HG03442 (cell line): ENCODE data around the gene HBS1L.
A peak's percentile ranks its signal among the peaks of the same experiment; 100 is the strongest.

Experiments
- ATAC-seq: cut with Tn5 transposase; IDR thresholded peaks from one replicate; pipeline ENCODE4 v1.9.1; 2021; ENCODE audit warnings: mild to moderate bottlenecking, moderate library complexity; ENCODE audit not compliant: unreplicated experiment

The HBS1L gene

DNA sequence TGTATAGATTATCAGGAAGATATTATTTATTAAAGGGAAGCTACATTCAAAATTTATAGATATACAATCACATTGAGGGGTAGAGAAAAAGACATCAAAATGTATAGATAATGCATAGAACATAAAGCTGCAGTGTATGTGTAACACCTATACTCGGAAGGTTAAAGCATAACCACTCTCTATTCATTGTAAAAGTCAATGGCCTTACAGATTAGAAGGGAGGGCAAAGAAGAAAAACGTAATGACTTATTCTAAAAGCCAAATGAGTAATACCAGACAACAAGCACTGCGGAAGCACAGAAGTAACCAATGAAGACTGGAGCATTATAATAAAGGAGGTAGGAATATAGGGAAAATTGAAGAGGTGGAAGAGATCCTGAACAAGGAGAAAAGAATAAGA is 11.3 kb downstream of the HBS1L start:
- ATAC-seq: no peak

DNA sequence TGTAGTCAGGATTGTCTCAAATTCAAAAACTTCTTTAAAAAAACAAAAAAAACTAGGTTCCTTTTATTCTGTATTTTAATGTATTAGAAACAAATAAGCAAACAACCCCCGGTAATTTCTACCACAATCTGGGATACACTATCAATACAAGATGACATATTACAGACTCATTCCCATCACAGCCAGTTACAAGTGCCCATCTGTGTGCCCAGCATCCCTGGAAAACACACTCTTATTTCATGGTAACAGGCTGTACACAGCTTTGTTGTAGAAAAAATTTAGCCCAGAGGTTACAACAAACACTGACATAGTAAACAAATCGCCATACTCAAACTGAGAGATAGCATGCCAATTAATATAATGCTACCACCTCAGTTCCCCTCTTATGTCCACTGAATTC is 16.3 kb downstream of the HBS1L start:
- no peak for ATAC-seq

DNA sequence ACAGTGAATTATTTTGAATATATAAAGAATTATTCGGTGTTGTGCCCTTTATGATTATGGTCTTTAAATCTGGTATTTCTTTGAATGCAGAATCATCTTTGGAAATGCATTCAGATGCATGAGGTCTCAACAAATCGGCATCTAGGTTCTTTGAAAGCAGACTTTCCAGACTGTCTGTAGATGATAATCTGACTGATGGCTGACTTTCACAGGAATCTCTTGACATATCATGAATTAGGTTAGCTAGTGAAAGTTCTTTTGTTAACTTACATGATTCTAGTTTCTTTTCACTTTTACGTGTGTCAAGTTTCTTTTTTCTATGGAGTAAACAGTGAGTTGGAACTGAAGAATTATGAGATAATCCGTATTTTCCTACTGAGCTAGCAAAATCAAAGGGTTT is 17.1 kb downstream of the HBS1L start:
- no peak for ATAC-seq

DNA sequence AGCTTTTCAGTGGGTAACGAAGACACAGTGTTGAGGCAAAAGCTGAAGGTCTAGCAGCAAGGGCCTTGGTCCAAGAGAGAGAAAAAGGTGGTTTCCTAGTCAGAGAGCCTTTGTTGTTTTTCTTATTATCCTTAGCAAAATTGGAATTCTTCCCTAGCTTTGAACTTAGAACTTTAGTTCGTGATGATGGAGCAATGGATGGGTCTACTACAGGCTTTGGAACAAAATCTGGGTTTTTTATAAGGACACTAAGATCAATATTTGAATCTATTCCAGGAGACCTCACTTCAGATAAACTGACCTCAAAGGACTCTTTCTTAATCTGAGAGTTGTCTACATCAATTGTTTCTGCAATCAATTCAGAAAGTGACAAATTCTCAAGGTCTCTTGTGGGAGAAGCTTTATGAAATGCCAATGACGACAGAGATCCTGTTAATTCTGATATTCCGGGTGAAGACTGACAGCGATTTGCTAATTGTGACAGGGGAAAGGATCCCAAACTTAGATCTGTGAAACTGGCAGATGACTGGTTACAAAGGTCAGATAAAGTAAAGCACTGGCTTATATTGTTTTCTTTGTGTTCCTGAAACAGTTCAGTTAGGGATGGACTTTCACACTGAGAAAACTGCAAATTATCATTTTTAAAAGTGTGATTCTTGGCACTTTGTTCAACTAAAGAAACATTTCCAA is 17.7 kb downstream of the HBS1L start:
- ATAC-seq: no peak

DNA sequence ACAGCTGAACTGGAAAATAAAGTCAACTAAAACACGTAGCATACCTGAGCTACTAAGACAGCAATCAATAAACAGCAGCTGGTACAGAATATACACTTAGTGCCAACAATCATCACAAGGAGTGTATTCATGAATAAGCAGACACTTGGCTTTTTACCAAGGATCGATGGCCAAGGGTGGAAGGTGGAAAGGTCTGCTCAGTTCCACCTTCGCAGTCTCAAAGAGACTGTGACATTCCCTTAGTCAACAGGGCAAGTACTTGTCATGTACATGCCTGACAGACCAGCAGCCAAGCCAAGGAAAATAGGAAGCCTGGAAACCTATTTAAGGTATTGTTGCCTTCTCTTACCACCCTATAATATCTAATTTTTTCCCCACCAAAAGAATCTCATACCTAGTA is 21.4 kb downstream of the HBS1L start:
- no peak for ATAC-seq

DNA sequence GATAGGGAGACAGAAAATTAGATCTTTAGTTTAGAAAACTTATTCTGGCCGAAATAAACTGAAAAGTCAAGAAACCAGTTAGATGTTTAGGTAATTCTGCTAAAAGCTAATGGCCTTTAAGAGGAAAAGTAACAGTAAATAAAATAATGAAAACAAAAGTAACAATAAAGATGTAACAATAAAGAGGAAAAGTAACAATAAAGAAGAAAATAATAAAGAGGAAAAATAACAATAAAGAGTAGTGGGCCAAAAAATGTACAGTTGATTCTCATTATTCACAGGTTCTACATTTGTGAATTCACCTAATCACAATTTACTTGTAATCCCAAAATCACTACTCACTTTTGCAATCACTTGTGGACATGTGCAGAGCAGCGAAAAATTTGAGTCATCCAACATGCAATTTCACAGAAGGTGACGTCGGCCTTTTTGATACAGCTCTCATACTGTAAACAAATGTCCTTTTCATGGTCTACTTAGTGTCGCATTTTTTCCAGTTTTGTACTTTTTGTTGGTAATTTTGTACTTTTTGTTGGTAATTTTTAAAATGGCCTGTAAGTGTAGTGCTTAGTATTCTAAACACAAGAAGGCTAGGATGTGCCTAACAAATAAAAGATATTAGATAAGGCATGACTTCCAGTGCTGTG is 24.0 kb downstream of the HBS1L start:
- ATAC-seq: no peak

DNA sequence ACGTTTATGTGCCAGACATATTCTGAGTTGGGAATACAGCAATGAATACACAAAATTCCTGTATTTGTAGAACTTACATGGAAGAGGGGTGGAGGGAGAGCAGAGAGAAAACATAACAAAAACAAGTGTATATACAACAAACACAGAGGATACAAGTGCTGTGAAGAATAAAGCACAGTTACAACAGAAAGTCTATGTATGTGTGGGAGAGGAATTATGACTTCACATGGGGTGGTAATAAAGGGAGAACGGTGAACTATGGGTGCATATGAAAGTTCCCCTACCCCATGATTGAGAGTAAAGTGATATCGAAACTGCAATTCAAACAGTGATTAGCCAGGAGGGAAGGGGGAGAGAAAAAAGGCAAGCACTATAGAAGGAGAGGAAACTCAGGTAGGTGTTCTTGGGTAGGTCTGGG is 24.6 kb downstream of the HBS1L start:
- ATAC-seq: peak; percentile 98

DNA sequence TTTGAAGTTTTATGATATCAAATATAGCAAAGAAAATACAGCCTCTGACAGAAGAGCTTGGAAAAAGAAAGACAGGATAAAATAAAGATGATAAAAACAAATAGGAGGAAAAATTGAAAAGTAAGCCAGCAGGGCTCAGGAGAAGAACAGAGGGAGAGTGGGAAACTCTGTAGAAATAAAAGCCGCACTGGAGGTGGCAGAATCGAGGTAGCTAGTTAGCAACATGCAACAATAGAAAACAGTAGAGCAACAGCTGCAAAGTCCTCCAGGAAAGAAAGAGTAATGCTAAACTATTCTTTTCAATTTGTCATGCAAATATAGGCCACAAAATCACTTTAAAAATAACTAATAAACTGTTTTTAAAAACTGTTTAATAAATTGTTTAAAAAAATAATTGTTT is 28.8 kb downstream of the HBS1L start:
- ATAC-seq: no peak

DNA sequence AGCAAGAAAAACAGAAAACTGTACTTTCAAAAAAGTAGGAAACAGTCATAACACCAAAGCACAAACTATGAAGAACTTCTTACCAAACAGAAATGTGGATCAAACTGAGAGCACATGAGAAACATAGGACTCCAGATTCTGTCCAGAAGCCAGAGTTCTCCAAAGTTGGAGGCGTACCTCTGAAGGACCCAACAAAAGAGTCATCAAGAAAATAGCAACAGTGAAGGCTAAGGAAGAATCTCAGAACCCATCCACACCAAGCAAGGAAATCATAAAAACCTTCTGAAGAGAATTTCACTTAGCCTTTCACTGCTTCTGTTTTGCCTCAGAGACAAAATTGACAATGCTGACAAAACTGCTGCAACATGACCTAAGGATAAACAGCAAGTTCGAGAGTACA is 29.4 kb downstream of the HBS1L start:
- no peak for ATAC-seq

DNA sequence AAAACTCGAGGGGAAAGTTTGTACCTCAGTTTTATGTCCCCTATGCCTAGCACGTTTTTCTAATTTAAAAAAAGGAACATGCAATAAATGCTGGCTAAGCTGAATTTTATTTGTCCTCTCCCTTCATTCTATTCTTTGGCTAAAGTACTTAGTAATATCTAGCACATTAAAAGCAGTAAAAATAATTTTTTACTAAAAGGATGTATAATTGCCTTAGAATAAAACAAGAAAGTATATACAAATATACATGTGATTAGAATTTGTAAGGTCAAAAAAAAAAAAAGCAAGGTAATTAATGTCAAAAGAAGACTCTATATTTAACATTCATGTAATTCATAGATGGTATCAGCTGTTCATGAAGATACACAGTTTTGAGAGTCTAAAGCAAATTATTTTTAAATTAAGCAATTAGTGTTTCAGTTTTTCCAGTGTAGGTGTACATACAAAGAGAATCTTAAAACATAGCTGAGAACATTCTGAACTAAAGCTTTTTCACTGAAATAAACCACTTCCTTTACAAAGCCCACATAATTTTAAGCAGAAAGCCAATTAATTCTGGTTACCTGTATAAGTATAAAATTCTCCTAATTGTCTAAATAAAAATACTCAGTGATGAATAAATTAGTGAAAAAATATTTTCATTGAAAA is 32.4 kb downstream of the HBS1L start:
- ATAC-seq: no peak

DNA sequence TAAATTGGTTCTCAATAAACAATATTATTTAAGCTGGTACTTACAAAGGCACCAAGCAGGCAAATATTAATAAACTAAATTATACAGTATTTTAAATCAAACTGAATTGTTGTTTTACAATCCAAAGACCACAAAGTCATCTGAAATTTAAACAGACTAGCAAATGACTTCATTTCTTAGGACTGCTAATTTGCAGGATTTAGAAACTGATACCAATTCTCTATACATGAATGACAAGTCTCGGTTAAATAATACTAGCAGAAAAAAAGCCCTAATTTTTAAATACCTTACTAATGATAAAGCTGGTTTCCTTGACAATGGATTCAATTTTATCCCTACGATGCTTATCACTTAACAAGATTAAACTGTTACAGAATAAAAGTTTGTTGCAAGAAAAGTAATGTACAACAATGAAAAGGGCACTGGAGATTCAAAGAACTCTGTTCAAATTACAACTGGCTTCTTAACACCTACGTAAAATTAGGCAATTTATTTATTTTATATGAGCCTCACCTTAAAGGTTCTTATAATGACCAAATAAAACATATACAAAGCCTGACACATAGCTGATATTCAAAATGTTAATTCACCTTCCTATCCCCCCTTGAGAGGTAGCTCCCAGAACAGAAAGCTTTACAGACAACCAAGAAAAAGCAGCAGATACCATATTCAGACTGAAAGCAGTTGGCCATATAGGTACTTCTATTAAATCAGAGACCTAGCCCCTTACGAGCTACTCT is 33.1 kb downstream of the HBS1L start:
- ATAC-seq: peak; percentile 72

DNA sequence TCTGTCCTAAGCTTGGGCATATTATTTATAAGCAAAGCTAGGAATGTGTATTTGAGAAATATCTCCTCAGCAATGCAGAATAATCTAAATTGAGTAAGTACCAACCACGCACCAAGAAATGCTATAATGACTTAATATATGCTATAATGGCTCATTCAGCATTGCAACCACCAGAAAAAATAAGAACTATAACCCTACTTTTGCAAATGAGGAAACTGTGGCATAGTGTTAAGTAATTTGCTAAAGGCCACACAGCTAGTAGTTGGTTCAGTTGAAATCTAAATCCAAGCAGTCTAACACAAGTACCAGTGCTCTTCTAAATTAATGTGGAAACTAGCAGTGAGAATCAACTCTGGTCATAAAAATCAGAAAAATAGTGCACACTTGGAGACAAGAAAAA is 35.7 kb downstream of the HBS1L start:
- ATAC-seq: no peak

DNA sequence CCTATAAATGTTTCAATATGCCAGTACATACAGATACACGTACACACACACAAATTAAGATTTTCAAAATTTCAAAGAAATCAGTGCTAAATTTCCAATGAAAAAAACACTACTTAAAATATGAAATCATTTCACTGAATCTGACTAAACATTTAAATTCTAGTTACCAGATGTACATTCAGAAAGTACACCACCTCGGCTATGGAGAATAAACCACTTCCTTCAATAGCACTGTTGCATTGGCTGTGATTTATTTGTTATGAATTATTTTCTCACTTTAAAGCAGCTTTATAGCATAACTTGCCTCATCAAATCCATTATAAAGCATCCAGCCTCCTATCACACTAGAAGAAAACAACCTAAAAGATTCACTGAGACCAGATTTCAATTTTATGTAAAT is 36.6 kb downstream of the HBS1L start:
- no peak for ATAC-seq

DNA sequence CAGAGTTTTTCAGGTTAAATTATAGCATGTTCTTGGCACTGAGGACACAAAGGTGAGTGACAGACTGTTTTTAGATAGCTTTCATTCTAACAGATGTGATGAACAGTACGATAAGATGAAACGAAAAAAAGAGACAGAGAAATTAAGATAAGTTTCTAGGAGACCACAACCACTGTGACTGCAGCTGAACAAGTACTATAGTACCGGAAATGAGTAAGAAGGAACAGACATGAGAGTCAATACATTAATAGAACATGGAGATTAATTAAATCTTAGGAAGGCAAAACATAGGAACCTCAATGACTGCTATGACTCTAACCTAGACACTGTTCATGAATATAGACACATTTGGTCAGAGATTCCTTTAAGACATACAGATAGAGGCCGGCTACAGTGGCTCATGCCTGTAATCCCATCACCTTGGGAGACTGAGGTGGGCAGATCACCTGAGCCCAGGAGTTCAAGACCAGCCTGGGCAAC is 40.2 kb downstream of the HBS1L start:
- ATAC-seq: peak; percentile 96

DNA sequence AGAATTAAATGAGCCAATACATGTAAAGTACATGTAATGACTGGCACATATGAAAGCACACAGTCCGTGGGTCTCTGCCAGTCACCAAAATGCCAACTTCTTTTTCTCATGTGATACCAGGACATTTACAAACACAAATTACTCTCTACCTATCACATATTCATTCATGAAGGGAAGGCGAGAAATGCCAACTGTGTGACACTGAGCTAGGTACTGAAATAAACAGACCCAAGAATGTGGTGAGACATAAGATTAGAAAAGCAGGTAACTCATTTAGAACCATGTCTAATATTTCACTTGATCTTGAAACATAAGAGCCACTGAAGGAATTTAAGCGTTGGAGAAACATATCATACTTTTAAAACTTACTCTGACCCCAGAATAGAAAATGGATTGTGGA is 41.4 kb downstream of the HBS1L start:
- ATAC-seq: no peak

DNA sequence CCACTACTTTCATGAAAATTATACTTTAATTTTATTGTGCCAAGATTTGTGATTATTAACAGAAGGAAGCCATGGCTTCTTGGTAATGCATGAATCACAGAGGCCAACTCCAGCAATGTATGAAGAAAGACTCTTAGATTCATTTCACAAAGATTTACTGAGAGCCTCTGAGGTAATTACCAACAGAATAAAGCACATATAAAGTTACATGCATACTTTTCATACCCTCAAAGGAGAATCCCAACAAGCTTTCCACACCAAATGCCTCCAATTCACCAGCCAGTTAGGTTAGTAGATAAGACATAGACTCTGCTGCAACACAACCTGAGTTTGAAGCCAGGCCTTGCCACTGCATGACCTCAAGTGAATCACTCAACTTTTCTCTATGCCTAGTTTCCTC is 41.9 kb downstream of the HBS1L start:
- no peak for ATAC-seq

DNA sequence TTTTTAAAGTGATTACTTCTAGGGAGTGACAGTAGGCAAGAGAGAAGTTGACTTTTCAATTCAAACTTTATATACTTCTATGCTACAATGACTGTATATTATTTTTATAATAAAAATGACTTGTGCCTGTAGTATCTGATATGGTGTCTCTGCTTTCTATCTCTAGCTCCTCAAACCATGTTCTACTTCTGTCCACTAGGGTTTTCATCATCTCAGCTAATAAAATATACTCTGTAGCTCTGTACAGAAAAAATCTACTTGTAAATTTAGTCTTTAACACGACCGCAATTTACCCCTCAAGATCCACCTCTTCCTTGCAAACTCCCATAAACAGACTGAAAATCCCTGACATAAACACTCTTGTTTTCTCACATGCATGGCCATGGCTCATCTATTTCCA is 42.3 kb downstream of the HBS1L start:
- ATAC-seq: no peak

DNA sequence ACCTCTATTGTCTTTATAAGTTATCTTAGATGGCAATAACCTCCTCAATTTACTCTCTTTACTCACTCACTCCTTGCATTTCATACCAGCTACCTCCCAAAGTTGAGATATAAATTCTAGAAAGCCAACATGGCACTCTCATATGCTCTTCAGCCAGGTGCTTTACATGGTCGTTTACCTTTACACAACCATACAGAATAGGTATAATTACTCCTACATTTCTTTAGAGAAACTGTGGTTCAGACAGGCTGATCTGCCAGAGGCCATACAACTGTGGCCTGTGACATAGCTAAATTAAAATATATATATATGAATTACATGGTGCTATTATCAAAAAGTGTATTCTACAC is 45.7 kb downstream of the HBS1L start:
- no peak for ATAC-seq

DNA sequence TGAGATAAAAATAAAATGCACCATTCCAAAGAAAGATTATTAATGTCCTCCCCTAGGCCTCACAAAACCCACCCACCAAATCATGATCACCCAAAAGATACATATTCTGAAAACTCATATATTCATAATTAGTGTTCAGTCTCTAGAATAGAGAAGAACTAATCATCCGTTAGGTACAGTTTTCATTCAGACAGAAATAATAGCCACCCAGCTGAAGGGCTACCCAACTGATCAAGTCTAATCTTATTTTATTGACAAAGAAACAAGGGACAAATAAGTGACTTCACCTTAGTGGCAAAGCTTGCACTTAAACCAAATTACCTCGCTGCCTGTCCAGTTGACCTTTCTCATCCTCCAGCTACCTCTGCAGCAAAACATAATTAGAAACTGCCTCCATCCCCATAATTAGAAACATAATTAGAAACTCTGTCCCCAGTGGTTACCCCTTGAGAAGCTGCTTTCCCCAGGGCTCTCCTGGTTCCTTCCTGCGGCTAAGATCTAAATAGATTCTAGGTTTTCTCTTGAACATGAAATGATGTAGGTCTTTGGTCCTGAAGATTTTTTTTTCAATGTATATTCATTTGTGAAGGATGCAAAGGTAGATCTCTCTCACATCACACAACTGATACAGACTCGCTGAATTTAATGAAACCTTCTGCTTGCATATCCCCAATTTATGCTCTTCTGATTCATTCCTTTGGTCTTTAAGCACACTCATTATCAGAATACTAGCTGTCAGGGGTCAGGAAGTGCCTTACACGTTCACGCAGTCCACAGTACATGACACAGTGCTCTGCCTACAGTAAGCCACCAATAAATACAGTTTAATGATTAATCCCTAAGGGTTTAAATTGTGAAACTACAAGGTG is 46.3 kb downstream of the HBS1L start:
- ATAC-seq: peak; percentile 91

DNA sequence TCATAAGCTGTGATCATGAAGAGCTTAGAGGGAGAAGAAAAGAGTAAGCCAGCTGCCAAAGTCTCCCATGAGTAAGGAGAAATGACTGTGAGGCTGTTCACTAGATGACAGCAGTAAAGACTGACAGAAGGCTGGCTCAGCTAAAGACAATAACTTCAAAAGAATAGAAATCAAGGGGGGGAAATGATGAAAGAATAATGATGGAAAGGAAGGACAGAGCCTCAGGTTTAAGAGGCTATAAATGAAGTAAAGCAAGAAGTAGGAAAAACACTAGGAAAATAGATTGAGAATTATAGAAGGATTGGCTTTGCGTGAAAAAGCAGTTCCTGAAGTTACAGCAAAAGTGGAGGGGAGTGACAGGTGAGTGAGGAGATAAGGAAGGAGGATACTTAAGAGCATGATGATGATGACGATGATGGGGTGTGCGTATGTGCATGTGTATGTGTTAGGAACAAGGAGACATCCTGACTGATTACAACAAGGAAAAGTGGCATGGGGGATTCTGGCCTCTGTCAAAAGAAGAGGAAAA is 48.2 kb downstream of the HBS1L start:
- no peak for ATAC-seq
